Body of pancreas (tissue), 4 donors: ENCODE data around the gene XRCC6. TPM values are rescaled to one million over a fixed set of nuclear protein-coding genes. Genes with fewer than 3 reads are reported as not detected.
"Not testable (repeated sequence)": the region's sequence is repeated elsewhere in the genome, so short reads cannot be mapped to it uniquely, and the experiment has no call there.

ENCODE experiments used
- ATAC-seq: fragments of 150-250 bp; one replicate; pipeline ENCODE4 v1.9.1; 2016
- DNase-seq, 4 donors: peaks; one replicate each; pipeline ENCODE4 v3.0.0-alpha.2; 2019
- H3K27ac ChIP-seq, 4 donors: fragments of 200-600 bp; sonication (generic); 1 replicate in 3 of 4; 2 replicates in 1 of 4; pipeline versions ENCODE4 v1.5.1 to v1.6.1; 2016 to 2019; ENCODE audit warnings: mild to moderate bottlenecking in 1 of 4, mixed read lengths in 1 of 4, moderate library complexity in 1 of 4
- H3K27me3 ChIP-seq, 2 donors: fragments of 200-600 bp; sonication (generic); one replicate each; pipeline ENCODE4 v1.6.0; 2016; ENCODE audit warnings: mild to moderate bottlenecking in 1 of 2
- H3K36me3 ChIP-seq, 2 donors: fragments of 200-600 bp; sonication (generic); replicated peaks in 1 of 2; 2 replicates each; pipeline ENCODE4 v1.5.1; 2016; ENCODE audit warnings: low read depth in 2 of 2; ENCODE audit not compliant: insufficient read depth in 1 of 2
- H3K4me1 ChIP-seq: fragments of 200-600 bp; sonication (generic); one replicate; pipeline ENCODE4 v1.6.0; 2016
- H3K4me3 ChIP-seq, 2 donors: fragments of 200-600 bp; sonication (generic); 1 replicate in 1 of 2; 2 replicates in 1 of 2; pipeline ENCODE4 v1.5.1; 2016 to 2019
- H3K9me3 ChIP-seq, 3 donors: fragments of 200-600 bp; sonication (generic); 1 replicate in 2 of 3; 2 replicates in 1 of 3; pipeline ENCODE4 v1.5.1; 2016
- POLR2A ChIP-seq, 3 donors: fragments of 450-650 bp; IDR thresholded peaks; one replicate each; pipeline ENCODE4 v1.6.1; 2016; ENCODE audit warnings: antibody characterized with exemption in 3 of 3, mild to moderate bottlenecking in 2 of 3
- WGBS, 2 donors: methylation state at CpG; one replicate each; pipeline ENCODE4 v1.1.5; 2017; 5-methylcytosine and 5-hydroxymethylcytosine counted together
- intact Hi-C: fragments of 100-400 bp; cut with DNase I; formaldehyde crosslinking; loops from one replicate; pipeline ENCODE4 v1.15.1; 2023
- total RNA-seq, 2 donors: library from RNA; depleted of rRNA; stranded (reverse); fragments of >200 nt; gene quantifications; one replicate each; pipeline ENCODE4 v1.1.0, GENCODE V29; 2016
- TF ChIP-seq, protein P1 (sequence below), 7 experiments: fragments of 450-650 bp in 4 of 7; fragments of 200-600 bp in 3 of 7; sonication (generic) in 3 of 7; IDR thresholded peaks; one replicate each; pipeline ENCODE4 v1.5.1; 2016 to 2019; ENCODE audit warnings: antibody characterized with exemption in 7 of 7

The XRCC6 gene
- total RNA-seq, 2 donors from 2014 or later: 68.7 to 102 TPM

DNA sequence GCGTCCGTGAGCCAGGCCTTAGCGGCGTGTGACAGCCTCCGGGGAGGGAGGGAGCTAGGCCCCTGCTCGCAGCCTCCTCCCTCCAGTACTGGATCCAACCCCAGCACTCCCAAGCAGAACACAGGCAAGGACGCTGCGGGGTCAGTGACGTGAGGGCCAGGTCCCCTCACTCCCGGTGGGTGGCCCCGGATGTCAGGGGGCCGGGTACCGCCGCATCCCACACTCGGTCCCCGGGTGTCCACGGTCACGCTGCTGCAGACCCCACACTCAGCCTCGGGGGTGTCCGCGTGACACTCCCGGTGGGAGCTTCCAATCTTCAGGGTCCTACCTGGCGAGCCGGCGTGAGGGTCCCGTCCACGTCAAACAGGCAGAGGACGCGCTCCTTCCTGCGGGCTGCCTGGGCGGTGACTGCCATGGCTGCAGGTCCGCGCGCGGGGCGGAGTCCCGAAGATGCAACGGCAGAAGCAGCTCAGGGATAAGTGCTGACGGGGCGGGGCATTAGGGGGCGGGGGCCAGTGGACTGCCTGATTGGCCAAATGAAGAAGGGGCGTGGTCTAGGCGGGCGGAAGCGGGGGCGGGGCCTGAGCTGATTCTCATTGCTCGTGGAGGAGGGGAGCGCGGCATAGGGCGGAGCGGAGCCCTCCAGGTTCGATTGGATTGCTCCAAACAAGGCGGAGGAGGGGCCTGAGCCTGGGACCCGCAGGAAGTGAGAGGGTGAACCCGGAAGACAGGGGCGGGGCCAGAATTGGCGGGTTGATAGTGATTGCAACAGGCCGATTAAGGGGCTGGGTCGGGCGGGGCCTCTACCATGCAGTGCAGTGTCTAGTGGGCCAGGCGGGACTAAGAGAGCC lies 31.5 kb upstream of the XRCC6 start, which contains the start of gene PMM1:
Gene PMM1 (minus strand): TSS at position 450 of the 851 bp plus-strand sequence. CDS start 35 bp downstream, at position 415.
- Histone ChIP-seq H3K27ac (peak within 1 kb of the TSS; percentile 90 to 95 (median 92)), H3K4me3 (peak within 1 kb of the TSS; percentile 63 to 84), H3K4me1 (peaks cover 23% of the 10 kb centered on the region), H3K27me3 (no peaks in the 10 kb centered on the region), H3K36me3 (no peaks in the 10 kb centered on the region), H3K9me3 (no peaks in the 10 kb centered on the region)
- peak; percentile 92 for ATAC-seq
- intact Hi-C loops: no loop called here
- 0% methylated on average over 7 to 46 of the region's 61 CpGs for WGBS, 2 donors
- DNase-seq: peak; percentile 100
- peak; percentile 89 to 96 (median 95) for TF ChIP-seq POLR2A (IDR thresholded peaks at IDR 0.05)
- TF ChIP-seq, protein P1, sequence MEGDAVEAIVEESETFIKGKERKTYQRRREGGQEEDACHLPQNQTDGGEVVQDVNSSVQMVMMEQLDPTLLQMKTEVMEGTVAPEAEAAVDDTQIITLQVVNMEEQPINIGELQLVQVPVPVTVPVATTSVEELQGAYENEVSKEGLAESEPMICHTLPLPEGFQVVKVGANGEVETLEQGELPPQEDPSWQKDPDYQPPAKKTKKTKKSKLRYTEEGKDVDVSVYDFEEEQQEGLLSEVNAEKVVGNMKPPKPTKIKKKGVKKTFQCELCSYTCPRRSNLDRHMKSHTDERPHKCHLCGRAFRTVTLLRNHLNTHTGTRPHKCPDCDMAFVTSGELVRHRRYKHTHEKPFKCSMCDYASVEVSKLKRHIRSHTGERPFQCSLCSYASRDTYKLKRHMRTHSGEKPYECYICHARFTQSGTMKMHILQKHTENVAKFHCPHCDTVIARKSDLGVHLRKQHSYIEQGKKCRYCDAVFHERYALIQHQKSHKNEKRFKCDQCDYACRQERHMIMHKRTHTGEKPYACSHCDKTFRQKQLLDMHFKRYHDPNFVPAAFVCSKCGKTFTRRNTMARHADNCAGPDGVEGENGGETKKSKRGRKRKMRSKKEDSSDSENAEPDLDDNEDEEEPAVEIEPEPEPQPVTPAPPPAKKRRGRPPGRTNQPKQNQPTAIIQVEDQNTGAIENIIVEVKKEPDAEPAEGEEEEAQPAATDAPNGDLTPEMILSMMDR (IDR thresholded peaks at IDR 0.05): peak in 1 of 7 experiments; percentile 4

DNA sequence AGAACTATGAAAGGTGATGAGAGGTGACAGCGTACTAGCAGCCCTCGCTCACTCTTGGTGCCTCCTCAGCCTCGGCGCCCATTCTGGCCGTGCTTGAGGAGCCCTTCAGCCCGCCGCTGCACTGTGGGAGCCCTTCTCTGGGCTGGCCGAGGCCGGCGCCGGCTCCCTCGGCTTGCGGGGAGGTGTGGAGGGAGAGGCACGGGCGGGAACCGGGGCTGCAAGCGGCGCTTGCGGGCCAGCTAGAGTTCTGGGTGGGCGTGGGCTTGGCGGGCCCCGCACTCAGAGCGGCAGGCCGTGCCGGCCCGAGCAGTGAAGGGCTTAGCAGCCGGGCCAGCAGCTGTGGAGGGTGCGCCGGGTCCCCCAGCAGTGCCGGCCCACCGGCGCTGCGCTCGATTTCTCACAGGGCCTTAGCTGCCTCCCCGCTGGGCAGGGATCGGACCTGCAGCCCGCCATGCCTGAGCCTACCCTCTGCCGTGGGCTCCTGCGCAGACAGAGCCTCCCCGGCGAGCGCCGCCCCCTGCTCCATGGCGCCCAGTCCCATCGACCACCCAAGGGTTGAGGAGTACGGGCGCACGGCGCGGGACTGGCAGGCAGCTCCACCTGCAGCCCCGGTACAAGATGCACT lies 27.6 kb upstream of the XRCC6 start:
- H3K27me3 ChIP-seq, H3K36me3 ChIP-seq, DNase-seq, H3K4me3 ChIP-seq, H3K9me3 ChIP-seq, ATAC-seq, H3K27ac ChIP-seq, intact Hi-C loops: not testable (repeated sequence)
- H3K4me1 ChIP-seq: peaks cover 17% of the 10 kb centered on the region
- WGBS, 2 donors: 92 to 97% methylated on average over 5 to 42 of the region's 51 CpGs

DNA sequence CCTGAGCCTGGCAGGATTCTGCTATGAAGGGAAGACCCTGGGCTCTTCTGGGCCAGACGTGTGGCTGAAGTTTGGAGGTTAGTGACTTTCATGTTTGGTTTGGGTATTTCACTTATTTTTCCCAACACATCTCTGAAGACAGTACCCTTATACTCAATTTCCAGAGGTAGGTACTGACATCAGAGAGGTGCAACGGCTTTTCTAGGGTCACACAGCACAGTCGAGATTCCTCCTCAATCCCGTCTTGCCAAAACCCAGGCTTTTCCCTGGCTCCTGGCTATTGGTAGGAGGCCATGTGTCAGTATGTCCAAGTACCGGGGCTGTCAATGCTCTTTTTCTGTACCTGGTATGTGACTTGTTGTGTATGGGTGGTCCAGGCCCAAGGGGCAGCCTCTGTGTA lies 25.4 kb upstream of the XRCC6 start:
- no peak for TF ChIP-seq POLR2A (IDR thresholded peaks at IDR 0.05)
- TF ChIP-seq, protein P1 (IDR thresholded peaks at IDR 0.05): no peak
- no peak for ATAC-seq
- H3K36me3 ChIP-seq: no peaks in the 10 kb centered on the region
- H3K9me3 ChIP-seq: no peaks in the 10 kb centered on the region
- no peaks in the 10 kb centered on the region for H3K27me3 ChIP-seq
- H3K4me3 ChIP-seq: no peak overlapping the region
- H3K4me1 ChIP-seq: peaks cover 8% of the 10 kb centered on the region
- intact Hi-C loops: loop anchor here (5.0 kb wide), 1 partner anchor 43 kb away; no protein-coding TSS in a partner anchor
- 81 to 85% methylated on average over 4 to 5 of the region's 5 CpGs for WGBS, 2 donors
- DNase-seq: no peak
- no peak overlapping the region for H3K27ac ChIP-seq

DNA sequence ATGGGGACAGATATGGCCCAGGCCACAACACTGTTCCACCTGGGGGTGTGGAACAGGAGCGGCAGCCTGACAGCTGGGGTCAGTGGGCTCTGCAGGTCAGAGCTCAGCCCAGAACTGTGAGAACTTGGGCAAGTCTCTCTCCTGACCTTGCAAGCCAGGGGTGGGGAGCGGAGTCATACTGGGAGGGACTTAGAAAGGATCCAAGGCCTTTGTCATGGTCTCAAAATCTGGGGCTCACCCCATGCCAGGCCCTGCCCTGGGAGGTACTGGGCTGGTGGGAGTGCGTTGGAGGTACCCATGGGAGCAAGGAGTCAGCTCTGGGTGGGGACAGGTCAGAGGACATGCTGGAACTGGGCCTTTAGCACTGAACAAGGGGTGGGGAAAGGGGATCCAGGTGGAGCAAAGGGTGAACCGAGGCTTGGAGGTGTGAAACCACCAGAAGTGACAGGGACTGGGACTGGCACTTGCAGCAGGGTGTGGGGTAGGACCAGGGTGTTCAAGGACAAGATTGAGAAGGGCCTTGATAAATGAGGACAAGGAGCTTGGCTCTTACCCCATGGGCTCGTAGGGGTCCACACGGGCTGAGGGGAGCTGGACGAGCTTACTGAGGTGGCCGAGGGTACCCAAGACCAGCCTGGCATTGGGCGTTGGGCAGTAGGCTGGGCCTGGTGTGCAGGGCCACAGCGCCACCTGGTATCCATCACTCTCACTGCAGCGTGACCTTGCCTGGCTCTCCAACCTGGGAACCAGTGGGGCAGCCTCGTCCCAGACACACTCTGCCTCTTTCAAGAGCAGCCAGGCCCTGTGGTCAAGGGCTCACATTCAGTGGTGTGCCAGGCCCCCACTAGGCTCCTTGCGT lies 24.1 kb upstream of the XRCC6 start:
- WGBS, 2 donors: 32 to 54% methylated on average over 4 to 13 of the region's 13 CpGs
- H3K27me3 ChIP-seq: no peaks in the 10 kb centered on the region
- H3K4me1 ChIP-seq: peaks cover 8% of the 10 kb centered on the region
- H3K27ac ChIP-seq: peak overlapping the region in 3 of 4 donors; percentile 1 to 36 (median 11)
- no peak overlapping the region for H3K4me3 ChIP-seq
- H3K36me3 ChIP-seq: no peaks in the 10 kb centered on the region
- DNase-seq (peak; percentile 78 to 84 (median 80)), ATAC-seq (peak; percentile 98)
- no peaks in the 10 kb centered on the region for H3K9me3 ChIP-seq
- intact Hi-C loops: loop anchor here (5.0 kb wide), 1 partner anchor 45 kb away; no protein-coding TSS in a partner anchor
- TF ChIP-seq, protein P1 (IDR thresholded peaks at IDR 0.05): peak; percentile 67 to 95 (median 91)
- TF ChIP-seq POLR2A (IDR thresholded peaks at IDR 0.05): no peak
